ENCODE data around the gene MAP3K2.

- TF ChIP-seq CTCF (tag by site-specific recombination; IDR thresholded peaks at IDR 0.05) (no peak), ELK4 (IDR thresholded peaks at IDR 0.05; ENCODE audit: borderline replicate concordance, low read depth, low read length) (no peak), ZNF830 (tag by site-specific recombination; IDR thresholded peaks at IDR 0.05; ENCODE audit: low read depth) (no peak), ZNF624 (tag by site-specific recombination; IDR thresholded peaks at IDR 0.05) (no peak), ZNF274 (IDR thresholded peaks at IDR 0.05; ENCODE audit: low read length) (no peak), ZNF274 (tag by site-specific recombination; IDR thresholded peaks at IDR 0.05; ENCODE audit: borderline replicate concordance) (no peak), ZNF248 (tag by site-specific recombination; IDR thresholded peaks at IDR 0.05) (no peak), INSM2 (tag by site-specific recombination; IDR thresholded peaks at IDR 0.05) (no peak), ZNF24 (tag by site-specific recombination; IDR thresholded peaks at IDR 0.05) (no peak)
These were observed 44.5 kb downstream of the MAP3K2 start for GRCh38 chr2:127343277-127343676.
